ENCODE results near the gene KRTCAP3.

DNA sequence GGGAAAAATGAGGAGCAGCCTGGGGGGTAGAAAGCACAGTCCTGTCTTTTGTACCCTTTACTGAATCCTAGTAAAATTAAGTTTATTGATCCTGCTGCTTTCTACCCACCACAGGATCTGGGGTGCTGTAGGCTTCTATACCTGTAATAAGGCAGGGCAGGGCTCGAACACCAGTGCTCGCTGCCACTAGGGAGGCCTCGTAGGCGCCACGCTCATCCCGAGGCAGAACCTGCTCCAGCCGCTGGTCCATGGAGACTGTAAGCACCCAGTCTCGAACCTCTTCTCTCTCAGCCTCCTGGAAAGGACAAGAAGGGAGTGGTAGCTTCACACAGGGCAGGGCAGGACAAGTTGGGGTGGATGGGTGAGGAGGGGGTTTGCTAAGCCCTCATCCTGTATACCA is 3.0 kb downstream of the KRTCAP3 start:
- TF ChIP-seq, protein P1, sequence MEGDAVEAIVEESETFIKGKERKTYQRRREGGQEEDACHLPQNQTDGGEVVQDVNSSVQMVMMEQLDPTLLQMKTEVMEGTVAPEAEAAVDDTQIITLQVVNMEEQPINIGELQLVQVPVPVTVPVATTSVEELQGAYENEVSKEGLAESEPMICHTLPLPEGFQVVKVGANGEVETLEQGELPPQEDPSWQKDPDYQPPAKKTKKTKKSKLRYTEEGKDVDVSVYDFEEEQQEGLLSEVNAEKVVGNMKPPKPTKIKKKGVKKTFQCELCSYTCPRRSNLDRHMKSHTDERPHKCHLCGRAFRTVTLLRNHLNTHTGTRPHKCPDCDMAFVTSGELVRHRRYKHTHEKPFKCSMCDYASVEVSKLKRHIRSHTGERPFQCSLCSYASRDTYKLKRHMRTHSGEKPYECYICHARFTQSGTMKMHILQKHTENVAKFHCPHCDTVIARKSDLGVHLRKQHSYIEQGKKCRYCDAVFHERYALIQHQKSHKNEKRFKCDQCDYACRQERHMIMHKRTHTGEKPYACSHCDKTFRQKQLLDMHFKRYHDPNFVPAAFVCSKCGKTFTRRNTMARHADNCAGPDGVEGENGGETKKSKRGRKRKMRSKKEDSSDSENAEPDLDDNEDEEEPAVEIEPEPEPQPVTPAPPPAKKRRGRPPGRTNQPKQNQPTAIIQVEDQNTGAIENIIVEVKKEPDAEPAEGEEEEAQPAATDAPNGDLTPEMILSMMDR (optimal IDR thresholded peaks at IDR 0.05 in 1 of 3, IDR thresholded peaks at IDR 0.05 in 1 of 3, conservative IDR thresholded peaks at IDR 0.05 in 1 of 3; ENCODE audit: extremely low read depth in 1 of 3, insufficient read depth in 2 of 3, low read length in 3 of 3): no peak
- TF ChIP-seq EZH2 (IDR thresholded peaks at IDR 0.05; ENCODE audit: low read length): no peak

All from keratinocyte (primary cell).